NCI-H2107 treated with DMSO at 0.1 percent for 48 hours (cell line): Measurements from ENCODE around the gene LAMB1.
A peak's percentile ranks its signal among the peaks of the same experiment; 100 is the strongest.
"Not testable (repeated sequence)": the region's sequence is repeated elsewhere in the genome, so short reads cannot be mapped to it uniquely, and the experiment has no call there.

Source experiments
- DNase-seq: peaks from one replicate; lab custom pipeline; 2025; ENCODE audit not compliant: unreplicated experiment; lab: John Stamatoyannopoulos, UW

LAMB1 gene

DNA sequence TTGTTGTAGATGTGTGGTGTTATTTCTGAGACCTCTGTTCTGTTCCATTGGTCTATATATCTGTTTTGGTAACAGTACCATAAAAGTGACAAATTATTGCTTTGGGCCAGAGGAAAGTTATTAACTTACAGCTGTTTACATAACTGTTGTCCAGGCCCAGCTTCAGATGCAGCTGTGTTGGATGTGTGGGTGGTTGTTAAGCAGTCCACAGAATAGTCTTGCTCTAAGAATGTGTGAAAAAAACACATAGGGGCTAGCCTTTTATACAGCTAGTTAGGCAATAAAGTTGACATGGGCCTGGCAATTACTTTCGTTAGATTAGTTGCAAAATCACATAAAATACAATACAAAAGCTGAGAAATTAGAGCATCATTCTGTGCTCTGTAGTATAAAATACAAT, 80.1 kb downstream of the LAMB1 start:
- DNase-seq = no peak

DNA sequence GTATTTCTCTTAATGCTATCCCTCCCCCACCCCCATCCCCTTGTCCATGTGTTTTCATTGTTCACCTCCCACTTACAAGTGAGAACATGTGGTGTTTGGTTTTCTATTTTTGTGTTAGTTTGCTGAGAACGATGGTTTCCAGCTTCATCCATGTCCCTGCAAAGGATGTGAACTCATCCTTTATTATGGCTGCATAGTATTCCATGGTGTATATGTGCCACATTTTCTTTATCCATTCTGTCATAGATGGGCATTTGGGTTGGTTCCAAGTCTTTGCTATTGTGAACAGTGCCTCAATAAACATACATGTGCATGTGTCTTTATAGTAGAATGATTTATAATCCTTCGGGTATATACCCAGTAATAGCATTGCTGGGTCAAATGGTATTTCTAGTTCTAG, 81.1 kb downstream of the LAMB1 start:
- DNase-seq = not testable (repeated sequence)

DNA sequence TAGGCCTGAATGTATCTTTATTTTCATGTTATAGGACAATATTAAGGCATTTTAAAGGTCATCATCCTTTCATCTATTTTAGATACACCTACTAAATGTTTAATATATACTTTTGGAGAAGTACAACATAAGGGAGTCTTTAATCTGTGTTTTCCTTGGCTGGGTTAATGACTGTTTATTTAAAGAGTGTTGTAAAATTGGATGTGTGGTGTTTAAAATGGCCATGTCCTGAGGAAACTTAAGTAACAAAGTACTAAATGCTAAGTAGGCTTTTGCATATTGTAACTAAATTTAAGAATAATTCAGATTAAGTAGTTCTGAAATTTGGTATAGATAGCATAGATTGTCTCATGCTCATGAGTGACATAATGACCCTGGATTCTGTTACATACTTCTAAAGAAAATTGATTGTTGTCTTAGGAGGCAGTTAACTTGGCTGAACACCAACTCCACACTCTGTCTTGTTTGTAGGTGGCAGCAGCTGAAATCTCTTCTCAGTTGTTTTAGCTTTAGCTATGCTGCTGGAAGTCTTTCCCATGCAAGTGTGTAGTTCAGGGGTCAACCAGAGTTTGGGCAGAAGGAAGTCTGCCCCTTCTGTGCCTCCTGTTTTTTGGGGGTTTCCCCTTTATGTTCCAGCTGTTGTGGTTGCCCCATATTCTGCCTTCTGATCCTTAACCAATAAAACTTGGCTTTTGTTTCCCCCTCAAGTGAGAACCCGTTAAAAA, 82.8 kb downstream of the LAMB1 start:
- DNase-seq = peak; percentile 29

DNA sequence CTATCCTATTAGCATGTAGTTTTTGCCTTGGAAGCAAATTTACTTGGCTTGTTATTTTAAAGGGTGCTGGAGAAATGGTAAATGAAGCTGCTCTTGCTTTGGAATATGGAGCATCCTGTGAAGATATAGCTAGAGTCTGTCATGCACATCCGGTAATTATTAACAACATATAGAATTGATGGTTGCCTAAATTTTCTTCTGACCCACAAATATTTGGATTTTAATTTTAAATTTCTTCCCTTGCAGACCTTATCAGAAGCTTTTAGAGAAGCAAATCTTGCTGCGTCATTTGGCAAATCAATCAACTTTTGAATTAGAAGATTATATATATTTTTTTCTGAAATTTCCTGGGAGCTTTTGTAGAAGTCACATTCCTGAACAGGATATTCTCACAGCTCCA, 84.0 kb downstream of the LAMB1 start:
- DNase-seq = no peak

DNA sequence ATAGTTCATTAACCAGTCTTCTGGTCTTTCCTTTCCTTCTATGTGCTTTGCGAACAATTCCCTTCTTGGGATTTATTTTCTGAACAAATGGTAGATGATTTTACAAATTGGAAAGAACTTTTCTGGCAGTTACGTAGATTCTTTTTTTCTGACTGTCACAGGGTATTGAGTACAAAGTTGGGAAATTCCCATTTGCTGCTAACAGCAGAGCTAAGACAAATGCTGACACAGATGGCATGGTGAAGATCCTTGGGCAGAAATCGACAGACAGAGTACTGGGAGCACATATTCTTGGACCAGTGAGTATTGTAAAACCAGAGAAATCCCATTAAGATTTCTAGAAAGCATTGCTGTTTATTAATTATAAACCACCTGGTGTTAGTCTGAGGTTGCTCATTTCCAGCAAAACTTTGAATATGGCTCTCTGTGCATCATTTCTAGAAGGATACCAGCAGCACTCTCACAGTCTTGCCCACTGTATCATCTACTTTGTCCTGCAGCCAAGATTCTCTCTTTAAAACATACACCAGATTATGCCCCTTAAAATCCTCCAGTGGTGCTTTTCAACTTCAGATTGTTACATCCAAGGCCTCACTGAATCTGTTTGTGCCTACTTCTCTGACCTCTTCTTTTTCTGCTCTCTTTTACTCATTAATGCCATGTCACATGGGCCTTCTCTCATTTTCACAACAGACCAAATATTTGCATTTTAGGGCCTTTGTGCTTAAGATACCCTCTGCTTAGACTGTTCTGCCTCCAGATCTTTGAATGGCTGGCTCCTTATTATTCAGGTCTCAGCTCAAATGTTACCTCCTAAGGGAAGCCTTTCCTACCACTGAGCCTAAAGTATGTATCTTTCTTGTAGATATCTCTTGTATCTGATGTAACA, 85.0 kb downstream of the LAMB1 start:
- DNase-seq = no peak

GRCh38 chr7:107915541-107915940, 87.4 kb downstream of the LAMB1 start:
- no peak for DNase-seq

DNA sequence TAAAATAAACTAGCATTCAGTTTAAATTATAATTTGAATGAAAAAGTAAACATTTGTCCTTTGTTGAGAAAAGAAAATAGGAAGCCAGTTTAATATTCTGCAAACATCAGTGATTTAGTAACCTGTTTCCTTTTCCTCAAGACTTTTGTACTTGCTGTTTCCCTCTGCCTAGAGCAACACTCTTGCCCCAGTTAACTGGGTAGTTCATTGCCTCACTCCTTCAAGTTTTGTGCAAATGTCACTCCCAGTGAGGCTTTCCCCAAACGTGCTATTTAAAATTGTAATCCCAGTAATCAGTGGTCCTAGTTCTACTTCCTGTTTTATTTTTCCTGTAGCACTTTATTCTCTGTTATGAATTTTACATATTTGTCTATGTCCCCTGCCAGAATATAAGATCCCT, 88.1 kb downstream of the LAMB1 start:
- no peak for DNase-seq

DNA sequence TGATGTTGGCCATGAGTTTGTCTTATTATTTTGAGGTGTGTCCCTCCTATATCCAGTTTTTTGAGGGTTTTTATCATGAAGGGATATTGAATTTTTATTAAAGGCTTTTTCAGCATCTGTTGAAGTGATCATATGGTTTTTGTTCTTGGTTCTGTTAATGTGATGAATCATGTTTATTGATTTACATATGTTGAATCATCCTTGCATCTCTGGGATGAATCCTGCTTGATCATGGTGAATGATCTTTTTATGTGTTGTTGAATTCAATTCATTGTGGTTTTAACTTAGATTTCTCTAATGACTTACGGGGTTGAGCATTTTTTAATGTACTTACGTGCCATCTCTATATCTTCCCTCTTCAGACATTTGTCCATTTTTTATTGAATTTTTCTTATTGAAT, 89.1 kb downstream of the LAMB1 start:
- DNase-seq = no peak

DNA sequence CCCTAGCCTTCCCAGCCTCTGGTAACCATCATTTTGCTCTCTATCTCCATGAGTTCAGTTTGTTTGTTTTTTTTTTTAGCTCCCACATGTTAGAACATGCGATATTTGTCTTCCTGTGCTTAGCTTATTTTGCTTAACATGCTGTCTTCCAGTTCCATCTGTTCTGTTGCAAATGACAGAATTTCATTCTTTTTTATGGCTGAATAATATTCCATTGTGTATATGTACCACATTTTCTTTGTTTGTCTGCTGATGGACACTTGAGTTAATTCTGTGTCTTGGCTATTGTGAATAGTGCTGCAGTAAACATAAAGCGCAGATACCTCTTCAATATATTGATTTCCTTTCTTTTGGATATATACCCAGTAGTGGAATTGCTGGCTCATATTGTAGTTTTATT, 91.0 kb downstream of the LAMB1 start:
- DNase-seq = no peak

DNA sequence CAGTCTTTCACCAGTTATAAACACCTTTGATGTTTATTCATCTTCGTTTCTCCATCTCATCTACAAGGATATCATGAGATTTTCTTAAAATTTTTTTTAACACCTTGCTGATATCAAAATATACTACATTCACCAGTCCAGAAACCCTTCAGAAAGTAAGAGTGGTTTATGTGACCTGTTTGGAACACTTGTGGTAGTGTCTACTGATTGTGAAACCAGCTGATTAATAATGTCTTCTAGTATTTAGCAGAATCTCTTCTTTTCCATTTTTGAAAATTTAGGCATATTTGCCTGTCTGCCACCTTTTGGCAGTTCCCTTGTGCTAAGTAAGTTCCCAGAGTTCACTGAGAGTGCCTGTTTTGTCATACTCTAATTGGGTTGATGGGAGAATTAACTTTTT, 93.5 kb downstream of the LAMB1 start:
- no peak for DNase-seq

DNA sequence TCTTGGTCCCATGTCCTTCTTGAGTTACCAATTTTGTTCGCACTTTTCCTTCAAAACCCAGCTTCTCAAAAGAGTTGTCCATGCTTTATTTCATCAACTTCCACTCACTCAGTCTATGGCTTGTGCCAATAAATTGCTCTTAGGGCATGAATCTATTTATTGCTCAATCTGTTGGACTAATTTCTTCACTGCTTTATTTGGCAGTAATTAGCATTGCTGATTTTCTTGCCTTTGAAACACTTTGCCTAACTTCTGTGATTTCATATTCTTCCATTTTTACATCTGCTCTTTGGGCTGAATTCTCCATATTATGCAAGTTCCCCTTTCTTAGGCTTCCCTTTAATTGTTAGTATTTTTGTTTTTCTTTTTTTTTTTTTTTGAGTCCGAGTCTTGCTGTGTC, 95.2 kb downstream of the LAMB1 start:
- DNase-seq = no peak

DNA sequence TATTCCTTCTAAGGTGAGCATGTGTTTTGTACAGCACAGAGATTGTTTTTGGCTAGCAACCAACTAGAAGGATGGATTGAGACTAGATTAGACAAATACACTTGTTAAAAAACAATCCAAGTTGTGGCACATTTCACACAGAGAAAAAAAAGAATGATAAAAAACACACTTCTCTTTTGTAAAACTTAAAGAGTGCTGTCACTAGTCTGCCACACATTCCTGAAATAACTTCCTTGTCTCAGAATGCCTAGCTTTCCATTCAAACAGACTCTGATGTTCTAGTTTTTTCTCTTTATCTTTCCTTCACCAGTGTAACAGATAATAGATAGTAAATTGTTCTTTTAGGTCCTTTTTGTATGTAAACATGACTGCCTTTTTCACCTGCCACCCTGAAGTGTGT, 100.6 kb downstream of the LAMB1 start:
- DNase-seq = no peak

DNA sequence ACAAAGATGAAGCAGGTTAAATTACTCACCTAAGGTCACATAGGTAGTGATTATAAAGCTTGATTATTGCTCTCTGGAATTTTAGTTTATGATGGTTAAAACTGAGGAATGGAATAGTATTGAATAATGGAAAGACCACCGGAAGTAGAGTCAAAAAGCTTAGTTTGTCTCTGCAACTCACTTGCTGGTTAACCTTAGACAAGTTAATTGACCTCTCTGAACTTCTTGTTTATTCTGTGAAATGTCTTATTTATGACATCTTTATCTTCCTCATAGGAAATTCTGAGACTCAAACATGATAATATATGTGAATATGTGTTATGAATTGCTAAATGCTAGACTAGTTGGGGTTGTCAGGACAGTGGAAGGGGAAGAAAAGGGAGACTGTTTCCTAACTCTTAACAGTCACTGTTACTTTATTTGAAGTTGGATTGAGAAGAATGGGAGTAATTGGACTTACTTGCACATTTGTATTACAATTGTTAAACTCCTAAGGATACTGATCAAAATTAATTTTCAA, 102.4 kb downstream of the LAMB1 start:
- DNase-seq = no peak

DNA sequence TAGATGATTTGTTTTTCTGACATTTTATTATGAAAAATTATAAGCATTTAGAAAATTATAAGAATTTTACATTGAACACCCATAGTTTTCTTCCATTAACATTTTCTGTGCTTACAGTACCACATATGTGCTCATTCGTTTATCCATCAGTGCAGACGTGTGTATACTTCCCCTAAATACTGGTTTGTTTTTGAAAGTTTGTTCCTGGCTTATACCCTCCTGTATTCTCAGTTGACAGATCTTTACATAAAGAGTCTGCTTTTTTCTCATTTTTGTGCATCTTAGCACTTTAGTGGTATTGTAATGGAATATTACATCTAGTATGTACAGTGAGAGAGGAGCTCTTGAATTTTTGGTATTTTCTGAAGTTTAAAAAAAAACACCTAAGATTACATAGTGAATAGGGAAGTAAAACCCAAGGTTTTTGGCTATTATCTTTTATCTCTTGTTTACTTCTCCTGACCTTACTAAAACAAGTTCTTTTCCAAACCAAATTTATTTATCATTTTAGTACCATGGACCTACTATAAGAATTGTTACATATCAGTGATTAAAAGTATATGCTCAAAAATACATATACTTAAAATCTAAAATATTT, 103.9 kb downstream of the LAMB1 start:
- DNase-seq = no peak

- DNase-seq = not testable (repeated sequence)
Observed at GRCh38 chr7:107892367-107892741, 110.6 kb downstream of the LAMB1 start.

- no peak for DNase-seq
Observed at GRCh38 chr7:107891636-107892366, 111.2 kb downstream of the LAMB1 start.

DNA sequence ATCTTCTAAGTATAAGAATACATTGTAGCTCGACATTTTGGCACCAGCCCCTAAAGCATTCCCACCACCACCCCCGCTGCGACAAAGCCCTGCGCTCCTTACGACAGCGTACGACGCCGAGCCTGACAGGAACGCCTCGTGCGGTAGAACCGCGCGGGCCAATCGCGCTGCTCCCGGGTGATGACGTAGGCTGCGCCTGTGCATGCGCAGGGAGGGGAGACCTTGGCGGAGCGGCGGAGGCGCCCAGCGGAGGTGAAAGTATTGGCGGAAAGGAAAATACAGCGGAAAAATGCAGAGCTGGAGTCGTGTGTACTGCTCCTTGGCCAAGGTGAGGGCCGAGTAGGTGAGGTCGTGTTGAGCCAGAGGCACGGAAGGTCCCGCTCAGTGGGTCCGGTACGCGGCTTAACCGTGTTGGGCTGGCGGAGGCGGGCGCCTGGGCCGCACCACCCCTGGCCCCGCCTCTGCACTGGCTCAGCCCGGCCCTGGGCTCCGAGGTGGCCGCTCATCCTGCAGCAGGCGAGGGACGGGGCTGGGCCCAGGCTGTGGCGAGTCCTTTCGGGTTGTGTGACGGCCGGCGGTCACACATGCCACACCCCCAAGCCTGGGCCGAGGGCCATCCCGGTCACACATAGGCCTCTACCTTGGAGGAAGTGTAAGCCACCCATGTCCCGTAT, 111.9 kb downstream of the LAMB1 start, which contains the start of gene DLD:
Gene DLD, plus strand, starts transcription at position 222 of the 674 bp plus-strand sequence. Its CDS starts 68 bp downstream, at position 290.
- DNase-seq = peak; percentile 60

GRCh38 chr7:107890493-107890961, 112.4 kb downstream of the LAMB1 start:
- DNase-seq = no peak

GRCh38 chr7:107889992-107890391, 113.0 kb downstream of the LAMB1 start:
- no peak for DNase-seq

GRCh38 chr7:107887827-107888226, 115.1 kb downstream of the LAMB1 start:
- DNase-seq = not testable (repeated sequence)
